Endothelial cell of umbilical vein (primary cell): ENCODE measurements around the gene CD200R1L. TPM values are rescaled to one million over a fixed set of nuclear protein-coding genes. Genes with fewer than 3 reads are reported as not detected.

Experiments used
- BruUV-seq: library from RNA; stranded (reverse); fragments of 400-500 nt; replicated peaks from 2 replicates; lab custom pipeline; 2021; lab: Mats Ljungman, UMichigan
- CTCF ChIA-PET: fragments of 300-600, 350-600 bp; sonication (Branson Sonifier 250); formaldehyde crosslinking; loops from one replicate; lab custom pipeline; 2021; ENCODE audit warnings: antibody characterized with exemption, inconsistent platforms; lab: Charles Lee
- POLR2A ChIA-PET: fragments of 300-600, 350-600 bp; sonication (Branson Sonifier 250); formaldehyde crosslinking; loops from one replicate; lab custom pipeline; 2021; ENCODE audit warnings: antibody characterized with exemption, inconsistent platforms; lab: Charles Lee
- DNase-seq: peaks from one replicate; pipeline ENCODE4 v3.0.0-alpha.2; 2011; ENCODE audit warnings: low read depth, low spot score
- FAIRE-seq: peaks from 2 replicates; lab custom pipeline; 2011; peaks lifted over from hg19 to GRCh38; lab: Jason Lieb, UNC
- H2AFZ ChIP-seq: 2 replicates; pipeline ENCODE4 v1.6.0; 2012; ENCODE audit warnings: low read depth, low read length, control low read depth, inconsistent platforms
- H3K27ac ChIP-seq: 2 replicates; pipeline ENCODE4 v1.5.1; 2011; ENCODE audit warnings: low read depth, mild to moderate bottlenecking, control low read depth, low read length, moderate library complexity; ENCODE audit not compliant: insufficient read depth
- H3K27me3 ChIP-seq, 2 experiments: 2 replicates each; pipeline versions ENCODE4 v1.6.0 to v1.6.1; 2011; ENCODE audit warnings: low read length in 2 of 2, mixed read lengths in 1 of 2; ENCODE audit not compliant: control insufficient read depth in 2 of 2, insufficient read depth in 2 of 2
- H3K36me3 ChIP-seq, 2 experiments: 2 replicates in 1 of 2; 3 replicates in 1 of 2; pipeline ENCODE4 v1.5.1; 2011; ENCODE audit warnings: low read length in 2 of 2, mild to moderate bottlenecking in 1 of 2, moderate library complexity in 1 of 2; ENCODE audit not compliant: control insufficient read depth in 2 of 2, insufficient read depth in 2 of 2; ENCODE audit errors: extremely low read depth in 1 of 2
- H3K4me1 ChIP-seq: 3 replicates; pipeline ENCODE4 v1.5.1; 2011; ENCODE audit warnings: mild to moderate bottlenecking, low read length; ENCODE audit not compliant: control insufficient read depth, insufficient read depth; ENCODE audit errors: extremely low read depth
- H3K4me2 ChIP-seq: 2 replicates; pipeline ENCODE4 v1.6.1; 2011; ENCODE audit warnings: low read length, control low read depth, mixed read lengths; ENCODE audit not compliant: insufficient read depth
- H3K4me3 ChIP-seq, 3 experiments: fragments of 200-600 bp in 1 of 3; sonication (generic), shearing (Covaris generic) in 1 of 3; replicated peaks in 1 of 3; 2 replicates each; pipeline ENCODE4 v1.5.1; 2011 to 2016; ENCODE audit warnings: control low read depth in 3 of 3, low read length in 3 of 3, mild to moderate bottlenecking in 2 of 3, inconsistent platforms in 1 of 3, low read depth in 1 of 3, moderate library complexity in 1 of 3; ENCODE audit not compliant: insufficient read depth in 1 of 3
- H3K79me2 ChIP-seq: 2 replicates; pipeline ENCODE4 v1.6.0; 2012; ENCODE audit warnings: low read length, inconsistent platforms; ENCODE audit not compliant: control insufficient read depth, insufficient read depth
- H3K9ac ChIP-seq: replicated peaks from 2 replicates; pipeline ENCODE3; 2011; ENCODE audit warnings: low read length, control low read depth; ENCODE audit not compliant: insufficient read depth; ENCODE audit errors: extremely low read depth
- H3K9me1 ChIP-seq: replicated peaks from 3 replicates; pipeline ENCODE4 v1.6.0; 2011; ENCODE audit warnings: mild to moderate bottlenecking, low read length; ENCODE audit not compliant: control insufficient read depth, insufficient read depth; ENCODE audit errors: extremely low read depth
- H3K9me3 ChIP-seq: replicated peaks from 2 replicates; pipeline ENCODE4 v1.5.1; 2012; ENCODE audit warnings: low read length, inconsistent platforms; ENCODE audit not compliant: control insufficient read depth, insufficient read depth
- H4K20me1 ChIP-seq: replicated peaks from 2 replicates; pipeline ENCODE3; 2011; ENCODE audit warnings: mild to moderate bottlenecking, low read length; ENCODE audit not compliant: control insufficient read depth, insufficient read depth; ENCODE audit errors: extremely low read depth
- CTCF ChIP-seq, 2 donors: IDR thresholded peaks; 1 replicate in 1 of 2; 2 replicates in 1 of 2; pipeline ENCODE4 v1.5.1; 2011; ENCODE audit warnings: low read length in 2 of 2, mild to moderate bottlenecking in 2 of 2, moderate library complexity in 2 of 2, control low read depth in 1 of 2, inconsistent platforms in 1 of 2, low read depth in 1 of 2; ENCODE audit not compliant: insufficient read depth in 1 of 2; ENCODE audit errors: extremely low read depth in 1 of 2
- EZH2 ChIP-seq: IDR thresholded peaks from 2 replicates; pipeline ENCODE4 v1.6.1; 2012; ENCODE audit warnings: borderline replicate concordance, low read depth, mild to moderate bottlenecking, moderate library complexity, low read length, inconsistent platforms; ENCODE audit not compliant: severe bottlenecking
- FOS ChIP-seq: IDR thresholded peaks from 2 replicates; pipeline ENCODE4 v1.6.1; 2011; ENCODE audit warnings: mild to moderate bottlenecking, low read length, moderate library complexity, borderline replicate concordance; ENCODE audit not compliant: insufficient read depth
- GATA2 ChIP-seq: IDR thresholded peaks from 2 replicates; pipeline ENCODE4 v1.7.0; 2011; ENCODE audit warnings: low read depth, mild to moderate bottlenecking, moderate library complexity, mixed read lengths, low read length; ENCODE audit not compliant: insufficient read length, insufficient read depth
- JUN ChIP-seq: IDR thresholded peaks from 2 replicates; pipeline ENCODE4 v1.6.1; 2011; ENCODE audit warnings: borderline replicate concordance, low read depth; ENCODE audit not compliant: insufficient read length, insufficient read depth
- MYC ChIP-seq: IDR thresholded peaks from one replicate; pipeline ENCODE4 v1.6.1; 2011; ENCODE audit warnings: mild to moderate bottlenecking, low read depth, low read length
- POLR2A ChIP-seq: IDR thresholded peaks from 2 replicates; pipeline ENCODE4 v1.6.1; 2012; ENCODE audit warnings: low read depth, mild to moderate bottlenecking, control low read depth, low read length
- POLR2AphosphoS5 ChIP-seq: IDR thresholded peaks from 2 replicates; pipeline ENCODE4 v1.6.1; 2012; ENCODE audit warnings: low read depth, mild to moderate bottlenecking, control low read depth, low read length, moderate library complexity; ENCODE audit not compliant: insufficient read depth
- dilution Hi-C: fragments of 300-500 bp; cut with MboI; formaldehyde crosslinking; loops from one replicate; pipeline ENCODE4 v1.15.0; 2019; ENCODE audit warnings: low sequenced_read_pairs; ENCODE audit not compliant: extremely low pct_ligation_motif_present
- intact Hi-C: fragments of 100-400 bp; cut with micrococcal nuclease; formaldehyde crosslinking; loops from one replicate; pipeline ENCODE4 v1.10.0; 2022
- polyA plus RNA-seq, 4 experiments: library from polyadenylated mRNA; depleted of rRNA in 3 of 4; stranded (reverse) in 3 of 4; unstranded in 1 of 4; fragments of >200 nt; gene quantifications; 2 replicates each; pipeline versions ENCODE4 v1.2.1 to v1.2.3, GENCODE V29; 2011 to 2012; ENCODE audit warnings: missing spikeins in 1 of 4
- total RNA-seq: library from RNA; stranded (reverse); gene quantifications from 2 replicates; pipeline ENCODE4 v1.2.3, GENCODE V29; 2021

CD200R1L gene
- total and polyA plus RNA-seq, 2 donors (not counting 3 experiments of a cell fraction or from before 2014, with no cell fraction given): not detected

- H3K27ac ChIP-seq: no peak overlapping the region
- FAIRE-seq (no peak), DNase-seq (no peak)
- no peaks in the 10 kb centered on the region for H3K4me1 ChIP-seq
- no TSS peak for BruUV-seq
- no peaks in the 10 kb centered on the region for H4K20me1 ChIP-seq
- dilution Hi-C loops (no loop called here), intact Hi-C loops (no loop called here)
- POLR2A ChIA-PET: no interaction called here
- no peak for TF ChIP-seq POLR2AphosphoS5
- TF ChIP-seq GATA2: no peak
- TF ChIP-seq JUN: no peak
- no peak for TF ChIP-seq MYC
- no peak for TF ChIP-seq POLR2A
- TF ChIP-seq EZH2: no peak
- TF ChIP-seq CTCF (IDR thresholded peaks at IDR 0.05; ENCODE audit: extremely low read depth in 1 of 2, insufficient read depth in 1 of 2, low read depth in 1 of 2, low read length in 2 of 2): no peak
- TF ChIP-seq FOS: no peak
- no peak overlapping the region for H2AFZ ChIP-seq
- H3K9ac ChIP-seq: no peak overlapping the region
- no peaks in the 10 kb centered on the region for H3K9me1 ChIP-seq
- peaks cover 0 to 9% of the 10 kb centered on the region in 2 experiments for H3K27me3 ChIP-seq
- H3K36me3 ChIP-seq: no peaks in the 10 kb centered on the region
- H3K9me3 ChIP-seq: no peaks in the 10 kb centered on the region
- H3K79me2 ChIP-seq: no peaks in the 10 kb centered on the region
- no peak overlapping the region for H3K4me2 ChIP-seq
- CTCF ChIA-PET: interaction anchor here (1.0 to 1.6 kb wide), 6 partner anchors 9 to 226 kb away, joined by 3 to 4 read pairs (median 3); no protein-coding TSS in a partner anchor
- H3K4me3 ChIP-seq: no peak overlapping the region
Measured at GRCh38 chr3:112807685-112808084, 39.0 kb downstream of the CD200R1L start.
